K562 (cell line): ENCODE results near the gene GLIS1. TPM values are rescaled to one million over a fixed set of nuclear protein-coding genes. Genes with fewer than 3 reads are reported as not detected.

Experiments
- ATAC-seq: fragments of 200-7000 bp; cut with Tn5 transposase; 3 replicates; pipeline ENCODE4 v1.9.1; 2020; ENCODE audit warnings: moderate library complexity
- BruUV-seq: library from RNA; stranded (reverse); fragments of 400-500 nt; replicated peaks from 2 replicates; lab custom pipeline; 2021; lab: Mats Ljungman, UMichigan
- CTCF ChIA-PET: fragments of 300-600 bp; formaldehyde crosslinking; extraction: SDS; loops from one replicate; lab custom pipeline; 2021; ENCODE audit warnings: low intra/inter-chr PET ratio; lab: Yijun Ruan, JAX
- POLR2A ChIA-PET: fragments of 300-600, 350-650 bp; sonication (Branson Sonifier 250); formaldehyde crosslinking; extraction: SDS; loops from one replicate; lab custom pipeline; 2021; ENCODE audit warnings: antibody characterized with exemption, inconsistent platforms; lab: Yijun Ruan, JAX
- DNase-seq, 4 experiments: peaks; one replicate each; pipeline versions ENCODE4 v3.0.0 to v3.0.0-alpha.2; 2011 to 2018; ENCODE audit warnings: low spot score in 3 of 4, mixed read lengths in 3 of 4; ENCODE audit errors: extremely low read depth in 1 of 4
- FAIRE-seq: peaks from 2 replicates; lab custom pipeline; 2011; peaks lifted over from hg19 to GRCh38; lab: Jason Lieb, UNC
- H2AFZ ChIP-seq: 2 replicates; pipeline ENCODE4 v1.6.0; 2011; ENCODE audit warnings: low read depth, low read length, control low read depth, inconsistent platforms
- H3K27ac ChIP-seq: fragments of 200-600 bp; 3 replicates; pipeline ENCODE4 v1.8.0; 2011; ENCODE audit warnings: low read depth, mild to moderate bottlenecking, control low read depth, inconsistent platforms, low read length, moderate library complexity, mixed read lengths; ENCODE audit errors: extremely low read depth
- H3K27me3 ChIP-seq, 2 experiments: fragments of 300-600 bp in 1 of 2; 2 replicates in 1 of 2; 3 replicates in 1 of 2; pipeline versions ENCODE4 v1.6.0 to v1.8.0; 2011; ENCODE audit warnings: inconsistent platforms in 2 of 2, low read length in 2 of 2, mild to moderate bottlenecking in 1 of 2, mixed read lengths in 1 of 2, moderate library complexity in 1 of 2; ENCODE audit not compliant: control insufficient read depth in 2 of 2, insufficient read depth in 2 of 2
- H3K36me3 ChIP-seq: fragments of 300-600 bp; 3 replicates; pipeline ENCODE4 v1.8.0; 2011; ENCODE audit warnings: mild to moderate bottlenecking, low read length, inconsistent platforms; ENCODE audit not compliant: control insufficient read depth, insufficient read depth
- H3K4me1 ChIP-seq, 2 experiments: fragments of 200-600 bp in 1 of 2; replicated peaks in 1 of 2; 2 replicates in 1 of 2; 3 replicates in 1 of 2; pipeline versions ENCODE4 v1.5.1 to v1.8.0; 2011; ENCODE audit warnings: inconsistent platforms in 2 of 2, low read length in 2 of 2, mild to moderate bottlenecking in 1 of 2, mixed read lengths in 1 of 2, moderate library complexity in 1 of 2; ENCODE audit not compliant: control insufficient read depth in 2 of 2, insufficient read depth in 2 of 2
- H3K4me2 ChIP-seq: 2 replicates; pipeline ENCODE4 v1.6.1; 2011; ENCODE audit warnings: low read length, control low read depth, inconsistent platforms, mixed read lengths; ENCODE audit not compliant: insufficient read depth
- H3K4me3 ChIP-seq: fragments of 200-600 bp; sonication (generic), shearing (Covaris generic); 2 replicates; pipeline ENCODE4 v1.5.1; 2016; ENCODE audit warnings: control low read depth, inconsistent platforms
- H3K79me2 ChIP-seq: fragments of 200-600 bp; 3 replicates; pipeline ENCODE4 v1.8.0; 2011; ENCODE audit warnings: low read length, inconsistent platforms; ENCODE audit not compliant: control insufficient read depth, insufficient read depth
- H3K9ac ChIP-seq, 2 experiments: 2 replicates each; pipeline versions ENCODE4 v1.6.0 to v1.6.1; 2011; ENCODE audit warnings: low read depth in 2 of 2, low read length in 2 of 2, control low read depth in 1 of 2, inconsistent platforms in 1 of 2, mild to moderate bottlenecking in 1 of 2, mixed read lengths in 1 of 2; ENCODE audit not compliant: insufficient read depth in 1 of 2
- H3K9me1 ChIP-seq: one replicate; pipeline ENCODE4 v1.6.0; 2011; ENCODE audit warnings: inconsistent platforms, mild to moderate bottlenecking, low read length, moderate library complexity; ENCODE audit not compliant: control insufficient read depth, insufficient read depth
- H3K9me3 ChIP-seq: replicated peaks from 2 replicates; pipeline ENCODE4 v1.5.1; 2011; ENCODE audit warnings: low read depth, low read length, inconsistent platforms; ENCODE audit not compliant: control insufficient read depth, insufficient read depth
- H4K20me1 ChIP-seq: replicated peaks from 2 replicates; pipeline ENCODE4 v1.6.1; 2011; ENCODE audit warnings: low read length, inconsistent platforms, mixed read lengths; ENCODE audit not compliant: control insufficient read depth, insufficient read depth
- HDAC8 ChIP-seq: fragments of 450-650 bp; IDR thresholded peaks from 2 replicates; pipeline ENCODE4 v1.6.1; 2016; ENCODE audit warnings: mild to moderate bottlenecking, missing genetic modification characterization, moderate library complexity, missing compliant biosample characterization
- HSF4 ChIP-seq: fragments of 250-450 bp; sonication (Bioruptor Pico); IDR thresholded peaks from 2 replicates; pipeline ENCODE4 v2.1.2; 2022; ENCODE audit warnings: mild to moderate bottlenecking, moderate library complexity, borderline replicate concordance
- JUN ChIP-seq, 2 experiments: sonication (generic) in 1 of 2; formaldehyde crosslinking in 1 of 2; IDR thresholded peaks; 2 replicates each; pipeline versions ENCODE4 v1.6.1 to v1.8.0; 2012 to 2022; ENCODE audit warnings: borderline replicate concordance in 2 of 2, mild to moderate bottlenecking in 2 of 2, improper control_type of control experiment in 1 of 2, low read depth in 1 of 2, low read length in 1 of 2, missing genetic modification reagents in 1 of 2
- MAFF ChIP-seq: IDR thresholded peaks from 2 replicates; pipeline ENCODE4 v1.6.1; 2012; ENCODE audit warnings: low read length, improper control_type of control experiment
- MXI1 ChIP-seq: IDR thresholded peaks from 2 replicates; pipeline ENCODE4 v1.6.1; 2011; ENCODE audit warnings: low read depth, mild to moderate bottlenecking, improper control_type of control experiment, low read length
- POLR2B ChIP-seq: fragments of 450-650 bp; IDR thresholded peaks from 2 replicates; pipeline ENCODE4 v1.6.1; 2018; ENCODE audit warnings: low read depth; ENCODE audit not compliant: partially characterized antibody
- TSC22D4 ChIP-seq: fragments of 450-650 bp; IDR thresholded peaks from 2 replicates; pipeline ENCODE4 v1.6.1; 2016; ENCODE audit warnings: missing genetic modification characterization, missing biosample characterization, control low read depth
- ZBTB40 ChIP-seq, 2 experiments: fragments of 450-650 bp in 1 of 2; sonication (generic) in 1 of 2; formaldehyde crosslinking in 1 of 2; IDR thresholded peaks; 2 replicates each; pipeline versions ENCODE4 v1.7.1 to v1.9.0; 2016 to 2022; ENCODE audit warnings: inconsistent platforms in 1 of 2, mild to moderate bottlenecking in 1 of 2, missing genetic modification reagents in 1 of 2
- ZNF282 ChIP-seq: sonication (generic); formaldehyde crosslinking; IDR thresholded peaks from 2 replicates; pipeline ENCODE4 v1.8.1; 2023; ENCODE audit warnings: missing genetic modification reagents
- WGBS: fragments of 100-300 bp; shearing (Covaris generic); methylation state at CpG from one replicate; pipeline ENCODE4 v1.1.6; 2016; ENCODE audit warnings: low coverage, mixed read lengths; ENCODE audit not compliant: insufficient coverage; ENCODE audit errors: missing lambda C conversion rate; 5-methylcytosine and 5-hydroxymethylcytosine counted together
- in situ Hi-C: fragments of 300-500 bp; cut with MboI; formaldehyde crosslinking; loops from 4 replicates; pipeline ENCODE4 v1.15.0; 2018; ENCODE audit warnings: inconsistent platforms, mixed read lengths
- intact Hi-C: fragments of 100-400 bp; cut with micrococcal nuclease; formaldehyde crosslinking; loops from 2 replicates; pipeline ENCODE4 v1.14.2; 2022
- polyA plus RNA-seq, 8 experiments: library from polyadenylated mRNA; depleted of rRNA in 4 of 8; stranded (reverse) in 5 of 8; unstranded in 3 of 8; fragments of >200 nt; fragmentation: Nextera tagmentation in 2 of 8; fragmentation: Illumina TruSeq in 1 of 8; extraction: Ambion mirVana in 2 of 8; extraction: Trizol in 1 of 8; gene quantifications; 2 replicates each; pipeline versions ENCODE4 v1.2.1 to v1.2.3, GENCODE V29; 2011 to 2014; ENCODE audit warnings: inconsistent platforms in 1 of 8, missing spikeins in 1 of 8
- total RNA-seq, 7 experiments: library from RNA; depleted of rRNA in 6 of 7; stranded (reverse); fragments of >200 nt in 6 of 7; fragmentation: Illumina TruSeq in 2 of 7; extraction: Trizol in 2 of 7; gene quantifications; 2 replicates each; pipeline versions ENCODE4 v1.2.1 to v1.2.3, GENCODE V29; 2011 to 2021; ENCODE audit warnings: low replicate concordance in 1 of 7

Gene GLIS1
- total and polyA plus RNA-seq, 9 of the 15 experiments (the other 6 are each of a cell fraction or from before 2014, with no cell fraction given) = not detected

- Histone ChIP-seq H3K4me3 (no peak overlapping the region), H3K9me1 (no peaks in the 10 kb centered on the region), H3K9ac (no peak overlapping the region), H3K4me2 (no peak overlapping the region), H3K36me3 (no peaks in the 10 kb centered on the region), H3K27ac (no peak overlapping the region), H3K27me3 (peaks cover 33 to 82% of the 10 kb centered on the region in 2 experiments), H2AFZ (no peak overlapping the region), H4K20me1 (peaks cover 10% of the 10 kb centered on the region), H3K79me2 (no peaks in the 10 kb centered on the region), H3K4me1 (no peaks in the 10 kb centered on the region), H3K9me3 (no peaks in the 10 kb centered on the region)
- 0% methylated on average over 6 of the region's 6 CpGs for WGBS
- intact Hi-C loops = no loop called here
- DNase-seq (no peak), ATAC-seq (no peak), FAIRE-seq (no peak)
- BruUV-seq = no TSS peak
- POLR2A ChIA-PET = no interaction called here
- in situ Hi-C loops = no loop called here
- CTCF ChIA-PET = no interaction called here
- TF ChIP-seq ZBTB40 (IDR thresholded peaks at IDR 0.05) (no peak), ZBTB40 (CRISPR knock-in tag; IDR thresholded peaks at IDR 0.05) (no peak), POLR2B (no peak), TSC22D4 (tag) (no peak), MAFF (no peak), ZNF282 (no peak), JUN (IDR thresholded peaks at IDR 0.05; ENCODE audit: borderline replicate concordance, low read depth, low read length) (no peak), JUN (CRISPR knock-in tag; IDR thresholded peaks at IDR 0.05; ENCODE audit: borderline replicate concordance) (no peak), MXI1 (no peak), HSF4 (CRISPR knock-in tag) (no peak), HDAC8 (no peak)
Measured at GRCh38 chr1:53544728-53545515, 194.0 kb downstream of the GLIS1 start.
